ENCODE measurements around the gene FTCDNL1. TPM values are rescaled to one million over a fixed set of nuclear protein-coding genes. Genes with fewer than 3 reads are reported as not detected.

The FTCDNL1 gene
- total RNA-seq, 1 donor from 2014 or later: 0.29 TPM

GRCh38 chr2:199778655-199779054 lies 72.3 kb downstream of the FTCDNL1 start:
- no peak for DNase-seq (ENCODE audit: low read depth)
- Histone ChIP-seq H3K4me3 (ENCODE audit: low read depth, low read length) (no peak overlapping the region), H3K36me3 (ENCODE audit: control insufficient read depth, insufficient read depth, low read length) (no peaks in the 10 kb centered on the region), H3K27me3 (ENCODE audit: control insufficient read depth, insufficient read depth, low read length) (no peaks in the 10 kb centered on the region)
- no peak for TF ChIP-seq CTCF (IDR thresholded peaks at IDR 0.05; ENCODE audit: insufficient read depth, low read length, poor library complexity, severe bottlenecking)

GRCh38 chr2:199777916-199778315 lies 73.1 kb downstream of the FTCDNL1 start:
- no peak for TF ChIP-seq CTCF (IDR thresholded peaks at IDR 0.05; ENCODE audit: insufficient read depth, low read length, poor library complexity, severe bottlenecking)
- Histone ChIP-seq H3K4me3 (ENCODE audit: low read depth, low read length) (no peak overlapping the region), H3K36me3 (ENCODE audit: control insufficient read depth, insufficient read depth, low read length) (no peaks in the 10 kb centered on the region), H3K27me3 (ENCODE audit: control insufficient read depth, insufficient read depth, low read length) (no peaks in the 10 kb centered on the region)
- DNase-seq (ENCODE audit: low read depth): no peak

GRCh38 chr2:199777315-199777714 lies 73.7 kb downstream of the FTCDNL1 start:
- no peaks in the 10 kb centered on the region for H3K36me3 ChIP-seq (ENCODE audit: control insufficient read depth, insufficient read depth, low read length)
- no peak for TF ChIP-seq CTCF (IDR thresholded peaks at IDR 0.05; ENCODE audit: insufficient read depth, low read length, poor library complexity, severe bottlenecking)
- H3K4me3 ChIP-seq (ENCODE audit: low read depth, low read length): no peak overlapping the region
- no peak for DNase-seq (ENCODE audit: low read depth)
- H3K27me3 ChIP-seq (ENCODE audit: control insufficient read depth, insufficient read depth, low read length): no peaks in the 10 kb centered on the region

DNA sequence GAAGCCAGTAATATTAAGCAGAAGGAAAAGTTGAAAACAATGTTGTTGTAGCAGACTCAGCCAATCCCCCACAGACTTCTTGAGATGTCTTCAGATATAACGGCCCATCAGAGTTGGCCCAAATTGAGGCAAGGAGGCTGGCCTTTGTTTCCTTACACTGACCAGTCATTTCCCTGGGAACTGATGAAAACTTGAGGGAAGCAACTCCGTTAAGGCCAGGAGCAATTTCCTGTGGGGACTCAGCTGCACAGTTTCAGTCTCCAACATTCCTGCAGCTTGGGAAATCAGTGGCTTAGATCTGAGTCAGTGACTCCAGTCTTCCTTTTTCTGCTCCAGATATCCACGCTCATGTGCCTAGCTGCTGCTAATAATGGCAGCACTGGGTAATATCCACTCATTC lies 75.7 kb downstream of the FTCDNL1 start:
- Histone ChIP-seq H3K4me3 (ENCODE audit: low read depth, low read length) (no peak overlapping the region), H3K27me3 (ENCODE audit: control insufficient read depth, insufficient read depth, low read length) (no peaks in the 10 kb centered on the region), H3K36me3 (ENCODE audit: control insufficient read depth, insufficient read depth, low read length) (no peaks in the 10 kb centered on the region)
- TF ChIP-seq CTCF (IDR thresholded peaks at IDR 0.05; ENCODE audit: insufficient read depth, low read length, poor library complexity, severe bottlenecking): no peak
- DNase-seq (ENCODE audit: low read depth): no peak

DNA sequence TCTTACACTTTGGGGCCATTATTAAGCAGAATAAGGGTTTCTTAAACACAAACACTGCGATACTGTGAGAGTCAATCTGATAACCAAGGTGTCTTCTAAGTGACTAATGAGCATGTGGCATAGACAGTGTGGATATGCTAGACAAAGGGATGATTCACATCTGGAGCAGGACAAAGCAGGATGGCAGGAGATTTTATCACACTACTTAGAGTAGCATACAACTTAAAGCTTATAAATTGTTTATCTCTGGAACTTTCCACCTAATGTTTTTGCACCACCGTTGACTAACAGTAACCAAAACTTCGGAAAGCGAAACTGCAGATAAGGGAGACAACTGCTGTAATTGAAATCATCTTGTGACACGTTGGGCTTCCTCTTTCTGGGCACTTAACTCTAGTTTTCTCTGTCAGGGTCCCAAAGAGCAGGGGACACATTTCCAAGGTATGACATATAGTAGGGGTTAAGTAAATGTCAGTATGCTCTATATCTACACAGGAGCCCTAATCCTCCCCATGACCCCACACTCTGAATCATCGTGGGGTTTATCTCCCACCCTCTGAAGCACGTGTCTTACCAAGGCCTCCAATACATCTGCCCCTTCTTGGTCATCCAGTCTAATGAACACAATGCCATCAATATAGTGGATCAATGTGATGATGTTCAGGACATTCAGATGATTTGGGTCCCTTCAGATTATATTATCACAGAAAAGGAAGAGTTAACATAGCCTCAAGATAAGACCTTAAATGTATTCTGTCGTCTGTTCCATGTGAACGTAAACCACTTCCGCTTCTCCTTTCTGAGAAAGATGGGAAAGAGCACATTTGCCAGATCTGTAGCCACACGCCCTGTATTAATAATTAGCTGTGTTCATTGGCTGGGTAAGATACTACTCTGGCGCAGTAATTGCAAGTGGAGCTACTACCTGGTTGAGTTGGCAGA lies 78.7 kb downstream of the FTCDNL1 start:
- H3K27me3 ChIP-seq (ENCODE audit: control insufficient read depth, insufficient read depth, low read length): no peaks in the 10 kb centered on the region
- DNase-seq (ENCODE audit: low read depth): no peak

More for the DNA sequence above, 78.7 kb downstream of the FTCDNL1 start:
- Histone ChIP-seq H3K4me3 (ENCODE audit: low read depth, low read length) (no peak overlapping the region), H3K36me3 (ENCODE audit: control insufficient read depth, insufficient read depth, low read length) (no peaks in the 10 kb centered on the region)
- no peak for TF ChIP-seq CTCF (IDR thresholded peaks at IDR 0.05; ENCODE audit: insufficient read depth, low read length, poor library complexity, severe bottlenecking)
